GM21526 (cell line): Measurements from ENCODE around the gene ECE1.

Experiments used
- ATAC-seq: cut with Tn5 transposase; IDR thresholded peaks from one replicate; pipeline ENCODE4 v1.9.1; 2021; ENCODE audit warnings: moderate library complexity; ENCODE audit not compliant: unreplicated experiment, low FRiP score

Gene ECE1

DNA sequence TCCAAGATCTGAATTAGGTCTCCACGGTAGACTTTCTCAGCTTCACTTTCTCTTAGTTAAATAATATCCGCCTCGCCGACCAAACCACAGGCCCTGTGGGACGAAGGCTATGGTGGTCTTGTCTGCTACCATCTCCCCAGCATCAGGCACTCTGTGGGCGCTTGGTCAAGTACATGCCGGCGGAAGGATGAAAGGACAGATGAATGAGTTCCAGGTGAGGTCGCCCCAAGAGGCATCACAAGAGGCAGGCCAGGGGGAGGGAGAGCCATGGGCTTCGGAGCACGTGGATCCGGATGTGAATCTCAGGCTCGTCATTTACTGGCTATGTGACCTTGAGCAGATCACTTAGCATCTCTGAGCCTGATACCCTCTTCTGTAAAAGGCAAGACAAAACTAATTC lies 33.5 kb downstream of the ECE1 start:
- ATAC-seq = no peak

DNA sequence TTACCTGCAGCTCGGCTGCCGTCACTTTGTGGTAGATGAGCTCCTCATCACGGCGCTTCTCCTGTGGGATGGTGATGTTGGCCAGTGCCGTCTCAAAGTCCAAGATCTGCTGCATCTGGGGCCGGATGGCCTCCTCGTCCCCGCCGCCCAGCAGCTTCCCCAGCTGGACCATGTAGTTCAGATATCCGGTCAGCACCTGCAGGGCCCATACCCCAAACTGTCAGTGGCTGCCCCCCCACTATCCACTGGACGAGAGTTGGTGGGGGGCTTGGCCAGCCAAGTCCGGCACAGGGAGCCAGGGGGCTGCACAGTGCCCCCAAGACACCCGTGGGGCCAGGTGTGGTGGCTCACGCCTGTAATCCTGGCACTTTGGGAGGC lies 34.3 kb downstream of the ECE1 start:
- ATAC-seq = no peak

DNA sequence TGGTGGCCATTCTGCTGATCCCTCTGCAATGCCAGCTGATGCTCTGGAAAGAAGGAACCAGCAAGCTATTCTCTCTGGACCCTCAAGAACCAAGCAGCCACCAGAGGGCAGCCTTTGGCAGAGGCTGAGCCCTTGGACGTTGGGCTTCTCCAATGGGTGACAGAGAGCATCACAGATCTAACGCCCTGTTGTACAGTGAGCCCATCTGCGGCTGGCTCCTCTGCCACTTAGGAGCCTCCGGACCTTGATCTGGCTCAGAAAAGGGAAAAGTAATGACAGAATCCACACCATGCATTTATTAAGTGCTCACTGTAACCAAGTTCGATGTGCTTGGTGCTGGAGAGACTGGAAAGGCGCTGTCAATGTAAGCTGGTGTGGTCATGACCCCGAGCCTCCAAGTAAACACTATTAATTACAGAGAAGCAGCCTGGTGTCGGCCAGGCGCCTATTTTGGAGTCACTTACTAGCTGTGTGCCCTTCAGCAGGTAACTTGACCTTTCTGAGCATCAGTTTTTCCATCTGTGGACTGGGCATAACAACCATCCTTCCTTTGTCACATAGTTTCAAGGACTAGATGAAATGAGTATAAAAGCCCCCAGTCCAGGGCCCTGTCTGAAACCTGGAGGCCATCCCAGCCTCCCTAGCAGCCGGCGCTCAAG lies 34.9 kb downstream of the ECE1 start:
- ATAC-seq = no peak

DNA sequence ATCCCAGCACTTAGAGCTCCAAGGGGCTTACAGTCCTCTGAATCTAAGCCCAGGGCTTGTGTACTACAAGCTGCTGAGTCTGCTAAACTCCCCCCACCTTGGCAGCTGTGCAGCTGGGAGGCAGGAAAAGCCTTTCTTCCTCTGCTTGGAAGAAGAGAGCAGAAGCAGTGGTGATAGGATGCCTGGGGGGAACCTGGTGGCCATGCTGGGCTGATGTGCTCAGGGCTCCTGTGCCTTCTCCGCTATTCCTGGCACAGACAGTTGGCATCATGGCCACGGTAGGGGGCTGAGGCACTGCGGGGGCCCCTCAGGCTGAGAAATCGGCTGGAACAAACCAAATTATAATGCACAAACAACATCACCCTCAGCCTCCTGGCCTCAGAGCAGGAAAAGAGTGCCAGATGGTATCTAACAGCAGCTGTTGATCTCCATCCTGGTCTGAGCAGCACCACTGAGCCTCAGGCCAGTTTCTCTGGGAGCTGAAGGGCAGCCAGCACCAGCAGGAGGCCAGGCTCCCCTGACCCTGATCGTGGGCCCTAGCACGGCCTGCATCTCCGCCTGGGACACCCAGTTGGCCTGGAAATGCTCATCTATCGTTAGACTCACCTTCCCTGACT lies 35.8 kb downstream of the ECE1 start:
- no peak for ATAC-seq

DNA sequence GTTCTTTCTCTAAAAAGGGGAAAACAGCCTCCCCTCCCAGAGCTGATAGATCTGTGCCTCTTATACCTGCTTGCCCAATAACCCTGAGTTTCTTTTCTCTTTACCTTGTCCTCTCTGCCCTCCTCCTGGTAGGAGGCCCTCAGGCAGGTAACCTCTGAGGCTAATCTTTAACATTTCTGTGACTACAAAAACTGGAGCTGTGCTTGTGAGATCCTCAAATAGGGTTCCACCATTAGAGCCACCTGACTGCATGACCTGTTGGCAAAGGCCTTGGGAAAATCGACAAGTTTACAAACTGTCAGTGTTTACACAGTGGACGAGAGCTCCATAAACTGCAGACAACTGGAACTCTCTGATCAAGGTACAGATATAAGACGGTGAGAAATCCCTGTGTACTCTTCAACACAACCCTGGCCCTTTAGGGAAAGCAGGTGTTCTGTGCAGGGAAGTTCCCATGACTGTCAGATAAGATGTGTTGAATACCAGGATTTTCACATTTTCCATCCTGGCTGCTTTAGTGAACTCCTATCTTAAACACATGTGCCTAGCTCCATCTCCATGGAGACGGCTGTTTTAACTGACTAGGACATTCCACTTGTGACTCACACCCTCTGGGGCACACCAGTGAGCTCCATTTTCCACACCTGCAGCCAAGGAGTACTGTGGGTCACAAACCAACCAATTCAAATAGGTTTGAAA lies 38.3 kb downstream of the ECE1 start:
- no peak for ATAC-seq

GRCh38 chr1:21249940-21250493 lies 40.2 kb downstream of the ECE1 start:
- no peak for ATAC-seq

DNA sequence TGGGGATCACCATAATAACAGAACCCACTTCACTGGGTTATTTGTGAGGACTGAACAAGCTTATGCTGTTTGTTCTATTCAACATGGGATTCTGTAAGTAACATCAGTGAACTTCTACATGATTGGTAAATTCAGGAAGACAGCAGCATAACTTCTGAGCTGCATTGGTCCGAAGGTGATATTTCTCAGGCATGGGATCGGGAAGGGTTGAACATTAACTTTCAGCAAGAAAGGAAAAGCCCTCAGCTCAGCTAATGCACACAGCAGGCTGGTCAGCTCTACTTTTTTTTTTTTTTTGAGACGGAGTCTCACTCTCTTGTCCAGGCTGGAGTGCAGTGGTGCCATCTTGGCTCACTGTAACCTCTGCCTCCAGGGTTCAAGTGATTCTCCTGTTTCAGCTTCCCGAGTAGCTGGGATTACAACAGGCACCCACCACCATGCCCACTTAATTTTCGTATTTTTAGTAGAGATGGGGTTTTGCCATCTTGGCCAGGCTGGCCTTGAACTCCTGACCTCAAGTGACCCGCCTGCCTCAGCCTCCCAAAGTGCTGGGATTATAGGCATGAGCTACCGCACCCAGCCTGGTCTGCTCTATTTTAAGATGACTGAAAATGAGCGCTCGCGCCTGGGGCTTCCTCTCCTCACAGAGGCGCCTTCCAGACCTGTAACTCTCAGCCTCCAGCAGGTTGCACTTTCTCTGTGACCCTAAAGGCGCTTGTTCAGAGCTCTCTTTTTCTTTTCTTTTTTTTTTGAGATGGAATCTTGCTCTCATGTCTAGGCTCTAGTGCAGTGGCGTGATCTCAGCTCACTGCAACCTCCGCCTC lies 42.2 kb downstream of the ECE1 start:
- no peak for ATAC-seq

DNA sequence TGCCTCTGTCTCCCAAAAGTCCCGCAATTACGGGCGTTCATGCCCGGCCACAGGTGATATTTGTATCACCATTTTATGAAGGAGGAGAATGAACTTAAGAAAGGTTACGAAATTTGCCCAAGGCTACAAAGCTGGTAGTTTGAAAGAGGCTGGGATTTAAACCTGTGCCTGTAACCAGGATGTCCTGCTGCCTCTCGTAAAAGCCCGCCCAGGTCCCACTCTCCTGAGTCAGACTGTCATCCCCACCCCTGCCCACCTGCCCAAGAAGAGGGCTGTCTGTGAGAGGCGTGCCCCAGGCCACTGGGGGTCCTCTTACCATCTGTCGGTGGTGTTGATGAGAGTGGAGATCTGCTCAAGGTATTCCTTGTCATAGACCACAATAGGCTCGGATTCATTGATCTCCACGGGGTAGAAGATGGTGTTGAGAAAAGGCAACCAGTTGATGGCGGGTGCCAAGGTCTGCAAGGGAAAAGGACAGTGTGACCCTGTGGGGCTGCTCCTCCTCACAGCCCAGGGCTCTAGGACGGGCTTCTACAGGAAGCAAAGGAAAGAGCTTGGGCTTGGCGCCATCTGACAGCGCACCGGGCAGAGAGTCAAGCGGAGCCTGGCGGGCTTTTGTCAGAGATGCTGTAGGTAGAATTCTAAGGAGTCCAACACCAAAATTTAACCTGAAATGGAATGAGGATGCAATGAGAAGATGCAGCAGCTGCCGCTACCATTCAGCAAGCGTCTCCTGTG lies 43.2 kb downstream of the ECE1 start:
- ATAC-seq = no peak

DNA sequence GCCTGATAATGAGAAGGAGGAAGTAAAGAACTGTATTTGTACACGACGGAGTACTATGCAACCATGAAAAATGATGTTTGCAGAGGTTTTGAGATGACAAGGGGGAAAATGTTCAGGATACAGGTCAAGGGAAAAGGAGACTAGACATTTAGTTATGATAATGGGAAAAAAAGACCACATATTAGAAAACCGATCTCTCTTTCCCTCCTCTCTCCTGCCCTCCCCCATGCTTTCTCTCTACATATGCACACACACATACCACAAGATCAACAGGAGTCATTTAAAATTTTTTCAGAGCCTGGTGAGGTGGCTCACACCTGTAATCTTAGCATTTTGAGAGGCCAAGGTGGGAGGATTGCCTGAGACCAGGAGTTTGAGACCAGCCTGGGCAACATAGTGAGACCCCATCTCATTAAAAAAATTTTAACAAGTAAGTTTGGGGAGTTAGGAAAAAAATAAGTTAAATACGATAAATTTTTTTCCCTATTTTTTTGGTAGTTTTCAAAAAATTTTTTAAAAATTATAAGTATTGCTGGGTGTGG lies 44.5 kb downstream of the ECE1 start:
- ATAC-seq = no peak

- no peak for ATAC-seq
Measured at GRCh38 chr1:21244986-21245687, 45.1 kb downstream of the ECE1 start.

- no peak for ATAC-seq
Measured at GRCh38 chr1:21244154-21244553, 46.1 kb downstream of the ECE1 start.

DNA sequence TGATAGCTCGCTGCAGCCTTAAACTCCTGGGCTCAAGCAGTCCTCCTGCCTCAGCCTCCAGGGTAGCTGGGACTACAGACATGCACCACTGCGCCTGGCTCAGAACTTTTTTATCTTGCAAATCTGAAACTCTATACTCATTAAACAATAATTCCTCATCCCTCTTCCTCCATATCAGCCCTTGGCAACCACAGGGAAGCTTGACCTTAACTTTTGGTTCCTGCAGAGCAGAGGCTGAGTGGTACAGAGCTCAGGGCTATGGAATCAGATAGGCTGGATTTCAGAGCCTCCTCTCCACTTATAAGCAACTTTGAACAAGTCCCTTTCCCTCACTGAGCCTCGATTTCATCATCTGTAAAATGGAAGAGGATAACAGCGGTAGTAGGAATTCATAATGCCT lies 47.4 kb downstream of the ECE1 start:
- no peak for ATAC-seq

- no peak for ATAC-seq
Measured at GRCh38 chr1:21241771-21242581, 48.3 kb downstream of the ECE1 start.

GRCh38 chr1:21240706-21241105 lies 49.6 kb downstream of the ECE1 start:
- no peak for ATAC-seq

DNA sequence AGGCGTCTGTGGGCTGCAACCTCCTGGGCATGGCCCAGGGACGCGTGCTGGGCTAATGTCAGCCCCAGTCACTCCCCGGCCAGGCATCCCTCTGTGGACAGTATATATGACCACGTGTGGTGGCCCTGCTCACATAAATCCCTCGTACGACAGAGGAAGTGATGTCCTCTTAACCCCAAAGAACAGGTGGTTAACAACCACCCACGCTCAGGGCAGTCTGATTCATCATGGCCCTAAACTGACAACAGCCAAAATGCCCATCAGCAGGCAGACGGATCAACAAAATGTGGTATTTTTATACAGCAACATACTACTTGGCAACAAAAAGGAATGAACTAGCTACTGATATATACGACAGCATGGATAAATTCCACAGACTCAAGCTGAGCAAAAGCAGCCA lies 51.0 kb downstream of the ECE1 start:
- no peak for ATAC-seq

- no peak for ATAC-seq
Measured at GRCh38 chr1:21238141-21238800, 52.0 kb downstream of the ECE1 start.

DNA sequence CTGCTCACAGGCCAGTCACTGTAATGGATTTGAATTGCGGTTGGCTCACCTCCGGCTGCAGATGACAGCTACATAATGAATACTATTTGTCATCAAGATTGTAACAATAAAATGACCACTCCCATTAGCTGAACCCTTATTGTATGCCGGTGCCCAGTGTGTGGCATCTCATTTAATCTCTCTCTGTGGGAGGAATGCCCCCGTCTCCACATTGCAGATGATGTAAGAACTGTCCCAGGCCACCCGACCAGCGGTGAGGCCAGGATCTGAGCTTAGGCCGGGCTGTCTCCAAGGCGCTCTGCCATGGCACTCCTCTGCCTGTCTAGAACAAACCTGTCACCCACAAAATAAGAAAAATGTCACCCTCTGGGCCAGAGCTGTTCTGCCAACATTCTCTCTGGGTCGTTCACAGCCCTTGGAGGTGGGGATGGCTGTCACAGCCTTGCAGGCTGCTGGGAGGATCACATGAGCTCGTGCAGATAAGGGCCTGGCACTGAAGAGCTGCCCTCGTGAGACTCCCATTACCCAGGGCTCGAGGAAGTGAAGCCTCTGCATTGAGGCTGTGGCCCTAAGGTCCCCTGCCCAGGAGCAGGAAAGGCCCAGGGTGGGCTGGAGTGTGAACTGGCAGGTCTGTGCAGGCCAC lies 52.7 kb downstream of the ECE1 start:
- no peak for ATAC-seq

DNA sequence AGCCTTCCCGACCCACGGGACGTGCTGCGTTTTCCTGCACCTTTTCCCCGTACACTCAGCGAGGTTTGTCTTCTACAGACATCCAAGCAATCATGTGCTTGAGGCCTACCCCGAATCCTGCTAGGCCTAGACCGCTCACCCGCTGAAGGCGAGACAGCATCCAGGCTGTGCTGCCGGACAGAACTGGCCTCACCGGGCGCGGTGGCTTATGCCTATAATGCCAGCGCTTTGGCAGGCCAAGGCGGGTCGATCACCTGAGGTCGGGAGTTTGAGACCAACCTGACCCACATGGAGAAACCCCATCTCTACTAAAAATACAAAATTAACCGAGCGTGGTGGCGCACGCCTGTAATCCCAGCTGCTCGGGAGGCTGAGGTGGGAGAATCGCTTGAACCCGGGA lies 54.1 kb downstream of the ECE1 start:
- no peak for ATAC-seq
